H1 (cell line): ENCODE measurements around the gene WDFY3. TPM values are rescaled to one million over a fixed set of nuclear protein-coding genes. Genes with fewer than 3 reads are reported as not detected.

Experiments
- CTCF ChIA-PET: fragments of 300-600 bp; sonication (Branson Sonifier 250); formaldehyde crosslinking; loops from one replicate; lab custom pipeline; 2021; ENCODE audit not compliant: partially characterized antibody; lab: Charles Lee
- POLR2A ChIA-PET: fragments of 300-600 bp; sonication (Branson Sonifier 250); formaldehyde crosslinking; loops from one replicate; lab custom pipeline; 2021; ENCODE audit warnings: inconsistent platforms; ENCODE audit not compliant: partially characterized antibody; lab: Charles Lee
- DNase-seq, 2 experiments: peaks; one replicate each; pipeline versions ENCODE4 v3.0.0 to v3.0.0-alpha.2; 2010 to 2022; ENCODE audit warnings: low spot score in 2 of 2, low read depth in 1 of 2, mixed read lengths in 1 of 2
- FAIRE-seq: peaks from 2 replicates; lab custom pipeline; 2011; peaks lifted over from hg19 to GRCh38; lab: Jason Lieb, UNC
- H2AFZ ChIP-seq: 2 replicates; pipeline ENCODE4 v1.8.1; 2012; ENCODE audit warnings: low read length, inconsistent platforms
- H2AK5ac ChIP-seq: 2 replicates; pipeline ENCODE4 v1.6.1; 2013; ENCODE audit warnings: low read depth, low read length
- H2BK120ac ChIP-seq: replicated peaks from 2 replicates; pipeline ENCODE3; 2013; ENCODE audit warnings: low read depth, low read length, inconsistent platforms
- H2BK12ac ChIP-seq: 2 replicates; pipeline ENCODE4 v1.6.1; 2013; ENCODE audit warnings: low read depth, low read length
- H2BK15ac ChIP-seq: 2 replicates; pipeline ENCODE4 v1.6.1; 2013; ENCODE audit warnings: low read length
- H2BK20ac ChIP-seq: 2 replicates; pipeline ENCODE4 v1.6.1; 2013; ENCODE audit warnings: low read length
- H2BK5ac ChIP-seq: 2 replicates; pipeline ENCODE4 v1.6.1; 2013; ENCODE audit warnings: low read depth, low read length
- H3K14ac ChIP-seq: 2 replicates; pipeline ENCODE4 v1.6.1; 2013; ENCODE audit warnings: inconsistent platforms; ENCODE audit not compliant: insufficient read length
- H3K18ac ChIP-seq: 2 replicates; pipeline ENCODE4 v1.6.1; 2013; ENCODE audit warnings: low read length; ENCODE audit errors: extremely low read depth
- H3K23ac ChIP-seq: 2 replicates; pipeline ENCODE4 v1.6.1; 2013; ENCODE audit warnings: inconsistent platforms; ENCODE audit not compliant: insufficient read length
- H3K23me2 ChIP-seq: 2 replicates; pipeline ENCODE4 v1.6.1; 2013; ENCODE audit warnings: low read depth, low read length
- H3K27ac ChIP-seq: 2 replicates; pipeline ENCODE4 v1.6.1; 2011; ENCODE audit warnings: low read depth, low read length, inconsistent platforms
- H3K27me3 ChIP-seq, 4 experiments: replicated peaks in 1 of 4; 1 replicate in 1 of 4; 2 replicates in 3 of 4; pipeline versions ENCODE4 v1.6.1 to v1.8.1; 2011 to 2013; ENCODE audit warnings: low read length in 3 of 4, mild to moderate bottlenecking in 3 of 4, inconsistent platforms in 2 of 4, mixed read lengths in 2 of 4, moderate library complexity in 1 of 4; ENCODE audit not compliant: control insufficient read depth in 3 of 4, insufficient read depth in 3 of 4; ENCODE audit errors: extremely low read depth in 1 of 4
- H3K36me3 ChIP-seq, 4 experiments: 2 replicates each; pipeline versions ENCODE4 v1.6.1 to v1.8.1; 2011 to 2013; ENCODE audit warnings: mild to moderate bottlenecking in 4 of 4, low read length in 3 of 4, moderate library complexity in 2 of 4, control low read depth in 1 of 4, inconsistent platforms in 1 of 4; ENCODE audit not compliant: insufficient read depth in 4 of 4, control insufficient read depth in 2 of 4
- H3K4ac ChIP-seq: replicated peaks from 2 replicates; pipeline ENCODE3; 2013; ENCODE audit warnings: low read length, low read depth, mixed read lengths, inconsistent platforms; ENCODE audit not compliant: insufficient read length
- H3K4me1 ChIP-seq, 4 experiments: replicated peaks in 1 of 4; 1 replicate in 1 of 4; 2 replicates in 3 of 4; pipeline versions ENCODE4 v1.6.1 to v1.8.1; 2011 to 2013; ENCODE audit warnings: low read length in 3 of 4, inconsistent platforms in 2 of 4, mixed read lengths in 1 of 4; ENCODE audit not compliant: insufficient read depth in 4 of 4, control insufficient read depth in 3 of 4
- H3K4me2 ChIP-seq, 2 experiments: 2 replicates each; pipeline versions ENCODE4 v1.6.1 to v1.8.1; 2011 to 2013; ENCODE audit warnings: low read depth in 2 of 2, low read length in 2 of 2, control low read depth in 1 of 2, inconsistent platforms in 1 of 2, mild to moderate bottlenecking in 1 of 2; ENCODE audit not compliant: insufficient read depth in 1 of 2
- H3K4me3 ChIP-seq, 4 experiments: fragments of 200-600, 300-600 bp in 1 of 4; sonication (generic), shearing (Covaris generic), sonication (Bioruptor Twin) in 1 of 4; 2 replicates each; pipeline versions ENCODE4 v1.5.1 to v1.8.1; 2011 to 2016; ENCODE audit warnings: low read length in 4 of 4, low read depth in 3 of 4, control low read depth in 2 of 4, inconsistent platforms in 2 of 4, mild to moderate bottlenecking in 2 of 4, mixed read lengths in 1 of 4, moderate library complexity in 1 of 4; ENCODE audit not compliant: insufficient read depth in 2 of 4; ENCODE audit errors: extremely low read depth in 1 of 4
- H3K56ac ChIP-seq: replicated peaks from 2 replicates; pipeline ENCODE3; 2013; ENCODE audit warnings: low read depth, mild to moderate bottlenecking, mixed read lengths, low read length, inconsistent platforms; ENCODE audit not compliant: insufficient read length
- H3K79me1 ChIP-seq: 2 replicates; pipeline ENCODE4 v1.6.1; 2013; ENCODE audit warnings: low read depth, low read length, control low read depth
- H3K79me2 ChIP-seq, 2 experiments: 2 replicates each; pipeline versions ENCODE4 v1.6.1 to v1.8.1; 2012 to 2013; ENCODE audit warnings: low read length in 2 of 2, mild to moderate bottlenecking in 2 of 2, inconsistent platforms in 1 of 2; ENCODE audit not compliant: insufficient read depth in 2 of 2, control insufficient read depth in 1 of 2
- H3K9ac ChIP-seq, 4 experiments: replicated peaks in 1 of 4; 1 replicate in 1 of 4; 2 replicates in 3 of 4; pipeline versions ENCODE4 v1.6.1 to v1.8.1; 2011 to 2013; ENCODE audit warnings: low read depth in 3 of 4, low read length in 3 of 4, control low read depth in 2 of 4, mild to moderate bottlenecking in 2 of 4, moderate library complexity in 2 of 4, inconsistent platforms in 1 of 4; ENCODE audit errors: extremely low read depth in 1 of 4
- H3K9me3 ChIP-seq, 2 experiments: 2 replicates each; pipeline versions ENCODE4 v1.6.1 to v1.8.1; 2012 to 2013; ENCODE audit warnings: mild to moderate bottlenecking in 2 of 2, moderate library complexity in 2 of 2, control low read depth in 1 of 2, inconsistent platforms in 1 of 2, low read depth in 1 of 2, low read length in 1 of 2, mixed read lengths in 1 of 2; ENCODE audit not compliant: insufficient read depth in 2 of 2
- H4K20me1 ChIP-seq, 2 experiments: replicated peaks in 1 of 2; 2 replicates each; pipeline versions ENCODE3 to v1.8.1; 2011 to 2013; ENCODE audit warnings: inconsistent platforms in 2 of 2, low read length in 2 of 2, mild to moderate bottlenecking in 1 of 2; ENCODE audit not compliant: insufficient read depth in 2 of 2, control insufficient read depth in 1 of 2
- H4K5ac ChIP-seq: 2 replicates; pipeline ENCODE4 v1.6.1; 2013; ENCODE audit warnings: low read length, low read depth, mixed read lengths, inconsistent platforms; ENCODE audit not compliant: insufficient read length
- H4K8ac ChIP-seq: 2 replicates; pipeline ENCODE4 v1.8.0; 2013; ENCODE audit warnings: mild to moderate bottlenecking, moderate library complexity, low read length, inconsistent platforms; ENCODE audit not compliant: insufficient read depth; ENCODE audit errors: extremely low read depth
- H4K91ac ChIP-seq: replicated peaks from 2 replicates; pipeline ENCODE3; 2013; ENCODE audit warnings: low read length, mixed read lengths, inconsistent platforms; ENCODE audit not compliant: insufficient read length
- POLR2AphosphoS5 ChIP-seq: IDR thresholded peaks from 2 replicates; pipeline ENCODE4 v1.6.1; 2011; ENCODE audit warnings: low read depth, low read length
- TCF12 ChIP-seq: IDR thresholded peaks from 2 replicates; pipeline ENCODE4 v1.6.1; 2011; ENCODE audit warnings: low read depth, mild to moderate bottlenecking, low read length
- WGBS, 2 experiments: shearing (Covaris generic) in 1 of 2; methylation state at CpG; one replicate each; pipeline versions ENCODE4 v1.1.6 to v1.1.7; 2013 to 2015; ENCODE audit warnings: low lambda C conversion rate in 2 of 2, mixed read lengths in 2 of 2, inconsistent platforms in 1 of 2, low coverage in 1 of 2, missing lambda C conversion rate in 1 of 2; ENCODE audit not compliant: insufficient replicate concordance in 2 of 2, insufficient coverage in 1 of 2, insufficient read length in 1 of 2; ENCODE audit errors: extremely low coverage in 1 of 2, missing lambda C conversion rate in 1 of 2; 5-methylcytosine and 5-hydroxymethylcytosine counted together
- polyA plus RNA-seq, 7 experiments: library from polyadenylated mRNA; depleted of rRNA in 3 of 7; stranded (reverse) in 5 of 7; unstranded in 2 of 7; fragments of >200 nt in 5 of 7; fragments of 200-250 nt in 2 of 7; gene quantifications; 1 replicate in 5 of 7; 2 replicates in 1 of 7; 4 replicates in 1 of 7; pipeline versions ENCODE4 v1.2.1 to v1.2.3, GENCODE V29; 2011 to 2013; ENCODE audit warnings: missing spikeins in 2 of 7, mixed read lengths in 2 of 7
- total RNA-seq: library from RNA; stranded (reverse); fragmentation: NEBNext Ultra II Directional; extraction: Animal tissue kit (Norgen Biotek cat#: 25700); gene quantifications from 2 replicates; pipeline ENCODE4 v1.2.1, GENCODE V29; 2021
- TF ChIP-seq, protein P1 (sequence below): IDR thresholded peaks from 2 replicates; pipeline ENCODE4 v1.6.1; 2011; ENCODE audit warnings: low read depth, mild to moderate bottlenecking, low read length; ENCODE audit not compliant: insufficient read depth

Gene WDFY3
- total and polyA plus RNA-seq, 2 of the 8 experiments (the other 6 are each of a cell fraction or from before 2014, with no cell fraction given): 25.6 to 62.4 TPM

DNA sequence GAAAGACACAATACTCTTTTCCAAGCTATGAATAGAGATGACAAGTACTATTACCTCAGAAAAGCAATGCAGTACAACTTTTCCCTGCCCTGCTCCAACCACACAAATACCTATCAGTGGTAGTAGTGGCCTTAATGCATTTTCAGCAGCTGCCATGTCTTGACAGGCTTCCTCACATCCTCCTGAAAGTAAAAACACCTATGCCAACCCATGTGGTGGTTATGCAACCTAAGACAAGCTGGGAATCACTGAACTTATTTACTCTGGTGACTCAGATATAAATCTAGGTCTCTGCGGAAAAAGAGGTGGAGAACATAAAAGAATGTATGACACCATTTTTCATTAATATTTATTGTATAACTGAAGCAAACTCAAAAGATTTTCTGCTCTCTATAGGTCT, 14.5 kb downstream of the WDFY3 start:
- H3K27me3 ChIP-seq: no peaks in the 10 kb centered on the region
- no peak overlapping the region for H4K91ac ChIP-seq
- no peaks in the 10 kb centered on the region for H3K23me2 ChIP-seq
- H3K14ac ChIP-seq: no peak overlapping the region
- no peak overlapping the region for H2BK20ac ChIP-seq
- no peak overlapping the region for H3K9ac ChIP-seq
- H3K36me3 ChIP-seq: no peaks in the 10 kb centered on the region
- H3K4ac ChIP-seq: no peak overlapping the region
- DNase-seq (no peak), FAIRE-seq (no peak)
- H2BK15ac ChIP-seq: no peak overlapping the region
- H2AK5ac ChIP-seq: no peak overlapping the region
- no peak overlapping the region for H3K23ac ChIP-seq
- H4K20me1 ChIP-seq: no peaks in the 10 kb centered on the region
- no peak overlapping the region for H4K5ac ChIP-seq
- H3K4me3 ChIP-seq: no peak overlapping the region
- H3K79me1 ChIP-seq: no peaks in the 10 kb centered on the region
- no peak overlapping the region for H4K8ac ChIP-seq
- 36% methylated on average over 1 of the region's 1 CpG; no CpG with 5 or more reads in 1 of the 2 experiments for WGBS, 2 experiments
- no peak overlapping the region for H2BK5ac ChIP-seq
- no peaks in the 10 kb centered on the region; a peak in 1 of 7 replicates for H3K4me1 ChIP-seq
- ChIA-PET POLR2A (interaction anchor here (1.1 to 1.2 kb wide), 2 partner anchors 11 to 82 kb away, joined by 3 to 4 read pairs; no protein-coding TSS in a partner anchor), CTCF (interaction anchor here (0.6 to 1.1 kb wide), 3 partner anchors 18 to 30 kb away, joined by 3 to 4 read pairs (median 3); no protein-coding TSS in a partner anchor)
- H3K9me3 ChIP-seq: no peaks in the 10 kb centered on the region
- H3K79me2 ChIP-seq: peaks cover 7 to 95% of the 10 kb centered on the region in 2 experiments; a peak in 3 of 4 replicates
- H2BK120ac ChIP-seq: no peak overlapping the region
- H3K18ac ChIP-seq: no peak overlapping the region
- H3K4me2 ChIP-seq: no peak overlapping the region
- no peak overlapping the region for H3K56ac ChIP-seq
- no peak for TF ChIP-seq POLR2AphosphoS5
- TF ChIP-seq, protein P1, sequence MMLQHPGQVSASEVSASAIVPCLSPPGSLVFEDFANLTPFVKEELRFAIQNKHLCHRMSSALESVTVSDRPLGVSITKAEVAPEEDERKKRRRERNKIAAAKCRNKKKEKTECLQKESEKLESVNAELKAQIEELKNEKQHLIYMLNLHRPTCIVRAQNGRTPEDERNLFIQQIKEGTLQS: no peak
- TF ChIP-seq TCF12: no peak
- TF ChIP-seq, all 59 proteins: peak for 0
- Histone ChIP-seq H3K27ac (no peak overlapping the region), H2BK12ac (no peak overlapping the region), H2AFZ (no peak overlapping the region)
